DOHH2 (cell line): ENCODE measurements around the gene AUTS2.

Experiments
- H3F3A ChIP-seq: fragments of 200-600 bp; sonication (generic), shearing (Covaris generic); 2 replicates; pipeline ENCODE4 v1.6.0; 2016; ENCODE audit warnings: antibody characterized with exemption, mild to moderate bottlenecking; ENCODE audit not compliant: control insufficient read depth, insufficient read depth
- H3K27ac ChIP-seq: fragments of 200-600 bp; sonication (generic); 2 replicates; pipeline ENCODE4 v1.5.1; 2014; ENCODE audit warnings: low read depth, mild to moderate bottlenecking, low read length, moderate library complexity
- H3K27me3 ChIP-seq: fragments of 200-600 bp; sonication (generic); 2 replicates; pipeline ENCODE4 v1.6.1; 2014; ENCODE audit warnings: mild to moderate bottlenecking, low read length, mixed read lengths; ENCODE audit not compliant: control insufficient read depth
- H3K36me3 ChIP-seq: fragments of 200-600 bp; sonication (generic); 2 replicates; pipeline ENCODE4 v1.6.1; 2014; ENCODE audit warnings: mild to moderate bottlenecking, low read length, moderate library complexity, mixed read lengths; ENCODE audit not compliant: control insufficient read depth
- H3K4me1 ChIP-seq: fragments of 200-600 bp; sonication (generic); 2 replicates; pipeline ENCODE4 v1.6.1; 2014; ENCODE audit warnings: mild to moderate bottlenecking, low read length, mixed read lengths; ENCODE audit not compliant: control insufficient read depth
- H3K4me2 ChIP-seq: fragments of 200-600 bp; sonication (generic); 2 replicates; pipeline ENCODE4 v1.6.0; 2014; ENCODE audit warnings: mild to moderate bottlenecking, low read length, moderate library complexity
- H3K4me3 ChIP-seq: fragments of 200-600 bp; sonication (generic); 2 replicates; pipeline ENCODE4 v1.5.1; 2014; ENCODE audit warnings: mild to moderate bottlenecking, low read length, mixed read lengths
- H3K79me2 ChIP-seq: fragments of 200-600 bp; sonication (generic); 2 replicates; pipeline ENCODE4 v1.6.1; 2014; ENCODE audit warnings: mild to moderate bottlenecking, low read length, mixed read lengths; ENCODE audit not compliant: control insufficient read depth
- H3K9me2 ChIP-seq: fragments of 200-600 bp; sonication (generic); replicated peaks from 2 replicates; pipeline ENCODE4 v1.6.1; 2014; ENCODE audit warnings: mild to moderate bottlenecking, low read length, mixed read lengths; ENCODE audit not compliant: control insufficient read depth
- H3K9me3 ChIP-seq: fragments of 200-600 bp; sonication (generic); 2 replicates; pipeline ENCODE4 v1.6.1; 2014; ENCODE audit warnings: antibody characterized with exemption, low read length, mixed read lengths; ENCODE audit not compliant: control insufficient read depth, insufficient read depth
- H4K20me1 ChIP-seq: fragments of 200-600 bp; sonication (generic); 2 replicates; pipeline ENCODE4 v1.6.0; 2014; ENCODE audit warnings: low read depth, mild to moderate bottlenecking, antibody characterized with exemption, low read length, moderate library complexity; ENCODE audit not compliant: control insufficient read depth, insufficient read depth
- CTCF ChIP-seq: fragments of 200-600 bp; sonication (generic); IDR thresholded peaks from one replicate; pipeline ENCODE4 v1.5.1; 2014; ENCODE audit warnings: antibody characterized with exemption, mild to moderate bottlenecking, low read depth, low read length; ENCODE audit not compliant: poor library complexity, severe bottlenecking
- EZH2phosphoT487 ChIP-seq: fragments of 200-600 bp; sonication (generic); IDR thresholded peaks from 2 replicates; pipeline ENCODE4 v1.6.1; 2017; ENCODE audit warnings: borderline replicate concordance, mild to moderate bottlenecking, antibody characterized with exemption, low read length, moderate library complexity, mixed read lengths

The AUTS2 gene

GRCh38 chr7:70630818-70631457 is 1032.7 kb downstream of the AUTS2 start:
- Histone ChIP-seq H3K36me3 (no peaks in the 10 kb centered on the region), H3K27ac (no peak overlapping the region), H3K4me3 (no peak overlapping the region), H3K9me2 (no peaks in the 10 kb centered on the region), H3K9me3 (no peaks in the 10 kb centered on the region), H3F3A (no peaks in the 10 kb centered on the region), H3K4me2 (no peak overlapping the region), H3K4me1 (no peaks in the 10 kb centered on the region), H3K27me3 (no peaks in the 10 kb centered on the region), H3K79me2 (no peaks in the 10 kb centered on the region), H4K20me1 (no peaks in the 10 kb centered on the region)
- TF ChIP-seq CTCF = no peak
- TF ChIP-seq EZH2phosphoT487 = no peak

- Histone ChIP-seq H3K36me3 (no peaks in the 10 kb centered on the region), H3K79me2 (no peaks in the 10 kb centered on the region), H3K4me3 (no peak overlapping the region), H3K4me1 (no peaks in the 10 kb centered on the region), H3K9me2 (no peaks in the 10 kb centered on the region), H3F3A (no peaks in the 10 kb centered on the region), H3K27ac (no peak overlapping the region), H3K4me2 (no peak overlapping the region), H3K9me3 (no peaks in the 10 kb centered on the region), H4K20me1 (no peaks in the 10 kb centered on the region), H3K27me3 (no peaks in the 10 kb centered on the region)
- no peak for TF ChIP-seq CTCF
- no peak for TF ChIP-seq EZH2phosphoT487
Observed at GRCh38 chr7:70631718-70632117, 1033.4 kb downstream of the AUTS2 start.

GRCh38 chr7:70632400-70632799 is 1034.1 kb downstream of the AUTS2 start:
- no peaks in the 10 kb centered on the region for H3K36me3 ChIP-seq
- no peak for TF ChIP-seq CTCF
- TF ChIP-seq EZH2phosphoT487 = no peak
- no peaks in the 10 kb centered on the region for H3K9me3 ChIP-seq
- no peaks in the 10 kb centered on the region for H3F3A ChIP-seq
- H3K79me2 ChIP-seq = no peaks in the 10 kb centered on the region
- H3K4me3 ChIP-seq = no peak overlapping the region
- H3K4me1 ChIP-seq = no peaks in the 10 kb centered on the region
- no peaks in the 10 kb centered on the region for H3K9me2 ChIP-seq
- H3K4me2 ChIP-seq = no peak overlapping the region
- no peaks in the 10 kb centered on the region for H4K20me1 ChIP-seq
- H3K27ac ChIP-seq = no peak overlapping the region
- no peaks in the 10 kb centered on the region for H3K27me3 ChIP-seq
